Left lung (tissue), 10 donors: ENCODE results near the gene EXTL1. TPM values are rescaled to one million over a fixed set of nuclear protein-coding genes. Genes with fewer than 3 reads are reported as not detected.

ENCODE experiments used
- ATAC-seq: fragments of 200-7000 bp; cut with Tn5 transposase; one replicate; pipeline ENCODE4 v1.9.1; 2020; ENCODE audit warnings: moderate library complexity
- DNase-seq, 4 donors: peaks; one replicate each; pipeline ENCODE4 v3.0.0-alpha.2; 2013 to 2020
- H3K27ac ChIP-seq, 2 donors: fragments of 200-600 bp; sonication (generic) in 1 of 2; one replicate each; pipeline versions ENCODE4 v1.5.0 to v1.8.0; 2020 to 2021
- H3K27me3 ChIP-seq, 2 donors: fragments of 200-600 bp; sonication (generic) in 1 of 2; one replicate each; pipeline versions ENCODE4 v1.5.0 to v1.8.0; 2020 to 2021
- H3K36me3 ChIP-seq, 2 donors: fragments of 200-600 bp; sonication (generic) in 1 of 2; one replicate each; pipeline versions ENCODE4 v1.5.0 to v1.8.0; 2020 to 2021
- H3K4me1 ChIP-seq, 2 donors: fragments of 200-600 bp; one replicate each; pipeline ENCODE4 v1.8.0; 2021
- H3K4me3 ChIP-seq, 2 donors: fragments of 200-600 bp; sonication (generic) in 1 of 2; one replicate each; pipeline versions ENCODE4 v1.5.0 to v1.8.0; 2020 to 2021; ENCODE audit warnings: mild to moderate bottlenecking in 1 of 2
- H3K9me3 ChIP-seq, 2 donors: fragments of 200-600 bp; sonication (generic) in 1 of 2; one replicate each; pipeline versions ENCODE4 v1.5.0 to v1.8.0; 2020 to 2021
- intact Hi-C, 2 donors: fragments of 100-400 bp; cut with DNase I; formaldehyde crosslinking; loops; one replicate each; pipeline versions ENCODE4 v1.11.2 to v1.14.2; 2022
- polyA plus RNA-seq, 6 donors: library from polyadenylated mRNA; unstranded; fragments of 120-200 nt; gene quantifications; one replicate each; pipeline ENCODE4 v1.2.1, GENCODE V29; 2013; ENCODE audit not compliant: insufficient read length in 6 of 6
- total RNA-seq, 2 donors: library from RNA; stranded (reverse); fragmentation: NEBNext Ultra II Directional; extraction: Animal tissue kit (Norgen Biotek cat#: 25700); gene quantifications; one replicate each; pipeline ENCODE4 v1.2.1, GENCODE V29; 2021
- TF ChIP-seq, protein P1 (sequence below), 2 donors: fragments of 200-600 bp; sonication (generic) in 1 of 2; IDR thresholded peaks; one replicate each; pipeline versions ENCODE4 v1.5.0 to v1.8.0; 2021; ENCODE audit warnings: antibody characterized with exemption in 2 of 2
- donor health status: DM: no; HTN: yes; CAD: no.
- donor health status: DM: no; HTN: no; CAD: no.

Gene EXTL1
- total and polyA plus RNA-seq, 8 donors = 0.13 to 1.0 (median 0.79) TPM

DNA sequence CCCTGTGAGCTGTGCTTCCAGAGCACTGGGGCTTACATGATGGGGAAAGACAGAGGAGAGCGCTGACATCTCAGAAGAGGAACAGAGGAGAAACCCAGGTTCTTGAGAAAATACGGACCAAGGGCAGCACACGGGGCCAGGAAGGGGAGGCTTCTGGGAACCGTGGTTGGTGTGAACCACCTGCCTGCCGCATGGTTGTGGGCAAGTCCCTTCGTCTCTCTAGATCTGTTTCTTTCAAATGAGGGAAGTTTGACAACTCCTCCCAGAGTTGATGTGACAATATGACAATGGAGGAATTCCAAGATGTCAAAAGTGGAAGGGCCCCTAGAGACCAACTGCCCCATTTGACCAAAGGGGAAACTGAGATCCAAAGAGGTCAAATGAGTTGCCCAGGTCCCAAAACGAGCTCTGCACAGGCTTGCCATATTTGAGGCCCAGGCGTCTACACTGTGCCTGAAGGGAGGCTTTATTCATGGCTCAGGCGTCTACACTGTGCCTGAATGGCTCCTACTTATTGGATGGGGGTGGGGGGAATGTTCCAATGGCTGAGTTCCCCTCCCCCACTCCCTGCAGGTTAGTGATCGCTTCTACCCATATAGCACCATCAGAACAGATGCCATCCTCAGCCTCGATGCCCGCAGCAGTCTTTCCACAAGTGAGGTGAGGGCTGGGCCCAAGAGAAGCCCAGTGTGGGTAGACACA, 11.2 kb downstream of the EXTL1 start:
- Histone ChIP-seq H3K9me3 (no peaks in the 10 kb centered on the region), H3K27me3 (peaks cover 0 to 28% of the 10 kb centered on the region in 2 donors), H3K4me3 (no peak overlapping the region), H3K27ac (no peak overlapping the region), H3K36me3 (no peaks in the 10 kb centered on the region), H3K4me1 (peaks cover 0 to 14% of the 10 kb centered on the region in 2 donors)
- DNase-seq (no peak), ATAC-seq (no peak)
- intact Hi-C loops = loop anchor here in 1 of 2 donors (10.0 kb wide), 1 partner anchor 132 kb away; the partner anchor contains the start of genes C1orf232 and ZNF593
- TF ChIP-seq, protein P1, sequence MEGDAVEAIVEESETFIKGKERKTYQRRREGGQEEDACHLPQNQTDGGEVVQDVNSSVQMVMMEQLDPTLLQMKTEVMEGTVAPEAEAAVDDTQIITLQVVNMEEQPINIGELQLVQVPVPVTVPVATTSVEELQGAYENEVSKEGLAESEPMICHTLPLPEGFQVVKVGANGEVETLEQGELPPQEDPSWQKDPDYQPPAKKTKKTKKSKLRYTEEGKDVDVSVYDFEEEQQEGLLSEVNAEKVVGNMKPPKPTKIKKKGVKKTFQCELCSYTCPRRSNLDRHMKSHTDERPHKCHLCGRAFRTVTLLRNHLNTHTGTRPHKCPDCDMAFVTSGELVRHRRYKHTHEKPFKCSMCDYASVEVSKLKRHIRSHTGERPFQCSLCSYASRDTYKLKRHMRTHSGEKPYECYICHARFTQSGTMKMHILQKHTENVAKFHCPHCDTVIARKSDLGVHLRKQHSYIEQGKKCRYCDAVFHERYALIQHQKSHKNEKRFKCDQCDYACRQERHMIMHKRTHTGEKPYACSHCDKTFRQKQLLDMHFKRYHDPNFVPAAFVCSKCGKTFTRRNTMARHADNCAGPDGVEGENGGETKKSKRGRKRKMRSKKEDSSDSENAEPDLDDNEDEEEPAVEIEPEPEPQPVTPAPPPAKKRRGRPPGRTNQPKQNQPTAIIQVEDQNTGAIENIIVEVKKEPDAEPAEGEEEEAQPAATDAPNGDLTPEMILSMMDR (IDR thresholded peaks at IDR 0.05) = no peak

DNA sequence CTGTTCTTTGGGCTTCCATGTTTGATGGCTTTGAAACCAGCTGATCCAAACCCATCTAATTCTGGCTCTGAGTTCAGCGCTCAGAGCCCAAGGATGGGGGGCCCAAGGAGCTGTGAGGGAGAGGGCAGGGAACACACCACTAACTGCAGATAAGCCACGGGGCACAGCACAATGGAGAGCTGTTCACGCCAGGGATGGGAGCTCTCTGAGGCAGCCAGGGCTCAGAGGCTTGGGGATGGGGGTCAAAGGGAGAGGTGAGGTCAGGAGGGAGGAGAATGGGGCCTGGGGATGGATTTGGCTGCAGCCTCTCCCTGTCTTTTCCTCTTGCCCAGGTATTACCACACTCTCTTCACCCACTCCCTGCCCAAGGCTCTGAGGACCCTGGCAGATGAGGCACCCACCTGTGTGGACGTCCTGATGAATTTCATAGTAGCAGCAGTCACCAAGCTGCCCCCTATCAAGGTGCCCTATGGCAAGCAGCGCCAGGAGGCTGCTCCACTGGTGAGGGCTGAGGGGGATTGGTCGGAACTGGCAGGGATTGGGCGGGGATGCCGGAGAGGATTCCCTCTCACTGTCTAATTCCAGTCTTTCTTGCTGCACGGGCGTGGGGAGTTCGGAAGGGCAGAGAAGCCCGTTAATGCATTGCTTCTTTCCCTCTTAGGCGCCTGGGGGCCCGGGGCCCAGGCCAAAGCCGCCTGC, 13.1 kb downstream of the EXTL1 start:
- H3K4me3 ChIP-seq = peak overlapping the region; percentile 75 to 90
- peaks cover 0 to 37% of the 10 kb centered on the region in 2 donors for H3K27me3 ChIP-seq
- no peak for ATAC-seq
- no peaks in the 10 kb centered on the region for H3K9me3 ChIP-seq
- no peak for DNase-seq
- H3K27ac ChIP-seq = no peak overlapping the region
- H3K36me3 ChIP-seq = no peaks in the 10 kb centered on the region
- peaks cover 0 to 14% of the 10 kb centered on the region in 2 donors for H3K4me1 ChIP-seq
- TF ChIP-seq, protein P1 (IDR thresholded peaks at IDR 0.05) = no peak
- intact Hi-C loops = loop anchor here in 1 of 2 donors (10.0 kb wide), 1 partner anchor 130 kb away; the partner anchor contains the start of genes C1orf232 and ZNF593

DNA sequence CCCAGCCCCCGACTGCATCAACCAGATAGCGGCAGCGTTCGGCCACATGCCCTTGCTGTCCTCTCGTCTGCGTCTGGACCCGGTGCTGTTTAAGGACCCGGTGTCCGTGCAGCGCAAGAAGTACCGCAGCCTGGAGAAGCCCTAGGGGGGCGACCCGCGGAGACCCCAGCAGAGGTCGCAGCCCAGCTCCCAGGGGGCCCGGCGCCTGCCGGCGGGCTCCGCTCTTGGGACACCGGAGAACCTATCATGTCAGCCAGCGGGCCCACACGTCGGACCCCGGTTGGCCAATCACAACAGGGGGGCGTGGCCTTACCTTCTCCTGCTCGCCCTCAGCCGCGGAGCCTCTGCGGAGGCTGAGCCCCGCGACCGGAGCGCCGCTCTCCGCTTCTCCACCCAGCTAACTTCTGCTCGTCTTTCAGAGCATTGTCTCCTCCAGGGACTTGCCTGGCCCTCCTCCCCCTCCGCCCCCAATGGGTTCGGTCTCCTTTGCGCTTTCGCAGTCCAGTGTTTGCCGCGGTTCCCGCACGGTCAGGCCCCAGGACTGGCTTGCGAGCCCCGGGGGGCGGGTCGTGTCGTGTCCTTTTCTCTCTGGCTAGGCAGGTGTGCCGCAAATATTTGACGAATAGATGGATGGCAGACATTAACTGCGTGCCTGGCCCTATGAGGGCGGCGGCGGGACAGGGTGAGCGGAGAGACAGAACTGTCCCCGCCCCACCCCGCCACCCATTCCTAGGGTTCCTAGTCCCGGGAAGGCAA, 13.8 kb downstream of the EXTL1 start:
- ATAC-seq (peak; percentile 95), DNase-seq (peak; percentile 90 to 99 (median 96))
- TF ChIP-seq, protein P1 (IDR thresholded peaks at IDR 0.05) = no peak
- H3K36me3 ChIP-seq = no peaks in the 10 kb centered on the region
- intact Hi-C loops = loop anchor here in 1 of 2 donors (10.0 kb wide), 1 partner anchor 129 kb away; the partner anchor contains the start of genes C1orf232 and ZNF593
- peak overlapping the region; percentile 75 to 90 for H3K4me3 ChIP-seq
- H3K9me3 ChIP-seq = no peaks in the 10 kb centered on the region
- H3K4me1 ChIP-seq = peaks cover 0 to 14% of the 10 kb centered on the region in 2 donors
- H3K27me3 ChIP-seq = peaks cover 0 to 43% of the 10 kb centered on the region in 2 donors
- peak overlapping the region; percentile 29 to 65 for H3K27ac ChIP-seq

DNA sequence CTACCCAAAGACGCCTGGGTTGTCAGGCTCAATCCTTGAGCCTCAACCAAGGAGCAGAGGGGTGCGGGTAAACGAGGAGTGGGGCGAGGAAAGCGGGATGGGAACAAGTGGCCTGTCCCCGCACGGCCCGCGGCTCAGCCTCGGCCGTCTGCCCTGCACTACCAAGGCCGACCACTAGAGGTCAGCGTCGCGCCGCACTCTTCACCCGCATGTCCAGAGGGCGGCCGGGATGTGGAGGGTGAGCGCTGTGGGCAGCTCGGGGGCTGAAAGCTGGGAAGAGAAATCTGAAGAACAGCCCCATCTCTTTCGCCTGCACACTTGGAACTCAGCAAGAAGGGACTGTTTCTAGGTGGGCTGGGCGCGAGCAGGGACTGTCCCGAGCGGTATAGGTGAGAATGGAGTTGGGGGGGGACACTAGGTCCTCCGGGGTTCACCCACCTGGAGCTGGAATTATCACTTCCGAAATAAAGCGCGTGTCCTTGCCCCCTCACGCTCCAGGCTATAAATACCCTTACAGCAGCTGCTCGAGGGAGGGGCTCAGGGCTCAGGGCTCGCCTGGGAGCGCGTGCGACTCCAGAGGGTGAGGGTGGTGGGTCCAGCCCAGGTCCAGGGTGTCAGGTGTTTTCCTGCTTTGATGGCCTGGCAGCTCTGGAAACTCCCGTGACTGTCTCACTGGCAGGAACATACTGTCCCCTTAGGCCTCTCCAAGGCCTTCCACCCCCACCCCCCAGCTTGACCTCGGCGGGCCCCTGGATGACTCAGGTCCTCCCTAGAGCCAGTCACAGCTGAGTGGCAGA, 14.6 kb downstream of the EXTL1 start:
- Histone ChIP-seq H3K36me3 (no peaks in the 10 kb centered on the region), H3K4me3 (peak overlapping the region; percentile 75 to 90), H3K4me1 (peaks cover 0 to 14% of the 10 kb centered on the region in 2 donors), H3K27me3 (peaks cover 0 to 44% of the 10 kb centered on the region in 2 donors), H3K9me3 (no peaks in the 10 kb centered on the region), H3K27ac (peak overlapping the region; percentile 29 to 65)
- TF ChIP-seq, protein P1 (IDR thresholded peaks at IDR 0.05) = peak; percentile 100
- DNase-seq = peak; percentile 77 to 97 (median 84)
- intact Hi-C loops = loop anchor here in 1 of 2 donors (10.0 kb wide), 1 partner anchor 129 kb away; the partner anchor contains the start of genes C1orf232 and ZNF593
- peak; percentile 97 for ATAC-seq
